Measurements from ENCODE around the gene MAP7D1. TPM values are rescaled to one million over a fixed set of nuclear protein-coding genes. Genes with fewer than 3 reads are reported as not detected.
A peak's percentile ranks its signal among the peaks of the same experiment; 100 is the strongest.

The MAP7D1 gene
- total RNA-seq, 4 donors from 2014 or later = 73.3 to 244 (median 115) TPM

- no peak for TF ChIP-seq CTCF (IDR thresholded peaks at IDR 0.05)
- no peak for DNase-seq (ENCODE audit: low spot score)
Observed at GRCh38 chr1:36122062-36123030, 33.6 kb upstream of the MAP7D1 start.

GRCh38 chr1:36123356-36123755, 32.6 kb upstream of the MAP7D1 start:
- TF ChIP-seq CTCF (IDR thresholded peaks at IDR 0.05) = no peak
- ATAC-seq (ENCODE audit: low FRiP score) = peak; percentile 17
- no peak for DNase-seq (ENCODE audit: low spot score)

More at GRCh38 chr1:36122062-36123030, 33.6 kb upstream of the MAP7D1 start:
- no peak for ATAC-seq (ENCODE audit: low FRiP score)

GRCh38 chr1:36124404-36125128, 31.4 kb upstream of the MAP7D1 start:
- DNase-seq (ENCODE audit: low spot score) = no peak
- no peak for TF ChIP-seq CTCF (IDR thresholded peaks at IDR 0.05)
- ATAC-seq (ENCODE audit: low FRiP score) = no peak

GRCh38 chr1:36125129-36125991, 30.6 kb upstream of the MAP7D1 start, which contains the start of gene COL8A2:
Gene COL8A2, minus strand, starts transcription at chr1:36125222. Its CDS starts 24,980 bp downstream, at chr1:36100242.
- TF ChIP-seq CTCF (IDR thresholded peaks at IDR 0.05) = no peak
- ATAC-seq (ENCODE audit: low FRiP score) (peak; percentile 70), DNase-seq (ENCODE audit: low spot score) (no peak)

- ATAC-seq (ENCODE audit: low FRiP score) (no peak), DNase-seq (ENCODE audit: low spot score) (no peak)
- no peak for TF ChIP-seq CTCF (IDR thresholded peaks at IDR 0.05)
Observed at GRCh38 chr1:36126005-36126716, 29.8 kb upstream of the MAP7D1 start.

All from omental fat pad (tissue), 4 donors.